HEK293T (cell line): ENCODE measurements around the gene CRADD.
A peak's percentile ranks its signal among the peaks of the same experiment; 100 is the strongest.
"Not testable (repeated sequence)": the region's sequence is repeated elsewhere in the genome, so short reads cannot be mapped to it uniquely, and the experiment has no call there.

ENCODE experiments used
- CTCF ChIA-PET: fragments of 350-600 bp; formaldehyde crosslinking; extraction: SDS; loops from one replicate; lab custom pipeline; 2021; ENCODE audit warnings: antibody characterized with exemption, inconsistent platforms; lab: Yijun Ruan, JAX
- POLR2A ChIA-PET: fragments of 350-600 bp; formaldehyde crosslinking; extraction: SDS; loops from one replicate; lab custom pipeline; 2020; ENCODE audit warnings: antibody characterized with exemption, inconsistent platforms; lab: Yijun Ruan, JAX
- DNase-seq: peaks from one replicate; pipeline ENCODE4 v3.0.0; 2012; ENCODE audit warnings: mixed read lengths; ENCODE audit errors: extremely low spot score
- ARNT ChIP-seq: fragments of 450-650 bp; IDR thresholded peaks from 2 replicates; pipeline ENCODE4 v1.6.1; 2017; ENCODE audit warnings: mild to moderate bottlenecking
- BHLHE40 ChIP-seq: fragments of 450-650 bp; IDR thresholded peaks from 2 replicates; pipeline ENCODE4 v1.6.1; 2016; ENCODE audit warnings: mild to moderate bottlenecking, moderate library complexity, borderline replicate concordance
- CTBP1 ChIP-seq: fragments of 450-650 bp; IDR thresholded peaks from 2 replicates; pipeline ENCODE4 v1.6.1; 2016; ENCODE audit warnings: borderline replicate concordance
- ELF4 ChIP-seq: fragments of 450-650 bp; IDR thresholded peaks from 2 replicates; pipeline ENCODE4 v1.6.1; 2017; ENCODE audit warnings: antibody characterized with exemption
- FOXA1 ChIP-seq: fragments of 450-650 bp; IDR thresholded peaks from 2 replicates; pipeline ENCODE4 v1.6.1; 2016; ENCODE audit warnings: mild to moderate bottlenecking
- HDGF ChIP-seq: fragments of 450-650 bp; IDR thresholded peaks from 2 replicates; pipeline ENCODE4 v1.6.1; 2017; ENCODE audit warnings: antibody characterized with exemption, borderline replicate concordance
- L3MBTL2 ChIP-seq: fragments of 450-650 bp; conservative IDR thresholded peaks from 2 replicates; pipeline ENCODE4 v1.6.1; 2016; ENCODE audit warnings: mild to moderate bottlenecking
- LEF1 ChIP-seq: fragments of 450-650 bp; IDR thresholded peaks from 2 replicates; pipeline ENCODE4 v1.6.1; 2017; ENCODE audit warnings: mild to moderate bottlenecking, borderline replicate concordance
- NFRKB ChIP-seq: fragments of 450-650 bp; IDR thresholded peaks from 2 replicates; pipeline ENCODE4 v1.6.1; 2016; ENCODE audit warnings: mild to moderate bottlenecking, moderate library complexity
- SP1 ChIP-seq: fragments of 450-650 bp; IDR thresholded peaks from 2 replicates; pipeline ENCODE4 v1.6.1; 2017
- SUZ12 ChIP-seq: fragments of 450-650 bp; IDR thresholded peaks from 2 replicates; pipeline ENCODE4 v1.6.1; 2016; ENCODE audit warnings: mild to moderate bottlenecking
- TARDBP ChIP-seq: fragments of 450-650 bp; IDR thresholded peaks from 2 replicates; pipeline ENCODE4 v1.6.1; 2016
- ZNF384 ChIP-seq: fragments of 450-650 bp; IDR thresholded peaks from 2 replicates; pipeline ENCODE4 v1.6.1; 2016
- TF ChIP-seq, protein P1 (sequence below): fragments of 450-650 bp; IDR thresholded peaks from 2 replicates; pipeline ENCODE4 v1.6.1; 2016

Gene CRADD

DNA sequence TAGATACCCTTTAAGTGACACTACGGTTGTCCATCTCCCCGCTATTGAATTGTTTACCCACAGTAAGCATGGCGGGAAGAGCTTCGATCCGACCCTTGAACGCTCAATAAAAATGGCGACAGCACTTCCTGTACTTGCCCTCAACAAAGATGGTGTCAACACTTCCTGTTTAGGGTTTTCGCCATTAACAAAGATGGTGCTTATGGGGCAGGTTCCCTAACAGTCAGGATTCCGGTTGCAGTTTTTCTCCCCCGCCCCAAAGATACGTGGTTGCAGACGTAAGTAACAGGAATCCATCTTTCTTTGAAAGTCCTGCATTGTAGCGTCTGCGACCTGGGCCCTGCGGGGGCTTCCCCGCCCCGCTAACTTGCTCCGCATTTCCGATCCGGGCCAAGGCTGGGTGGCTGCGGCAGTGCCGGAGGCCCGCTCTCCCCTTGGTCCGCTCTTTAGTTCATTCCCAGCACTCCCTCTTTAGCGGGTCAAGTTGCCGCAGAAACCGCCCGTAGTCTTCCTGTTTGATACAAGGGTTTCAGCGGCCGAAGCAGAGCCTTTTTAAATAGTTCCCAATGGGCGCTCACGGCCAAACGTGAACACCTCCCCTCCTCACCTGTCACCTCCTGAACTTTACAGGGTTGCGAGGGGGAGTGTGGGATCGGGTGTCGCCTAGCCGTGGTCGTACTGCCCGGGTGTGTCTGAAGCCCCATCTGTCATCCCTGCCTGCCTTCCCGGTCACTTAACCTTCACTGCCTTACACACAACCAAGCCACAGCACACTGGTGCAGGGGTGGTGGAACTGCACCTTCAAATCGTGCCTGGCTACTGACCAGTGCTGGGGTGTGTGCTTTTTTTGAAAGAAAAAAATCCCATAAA lies at the start of gene CRADD:
Gene CRADD, plus strand, starts transcription at position 181 of the 870 bp plus-strand sequence.
- peak; percentile 75 for DNase-seq
- CTCF ChIA-PET: no interaction called here
- TF ChIP-seq NFRKB: peak; percentile 92
- TF ChIP-seq ELF4: peak; percentile 95
- no peak for TF ChIP-seq ZNF384
- no peak for TF ChIP-seq FOXA1
- peak; percentile 72 for TF ChIP-seq L3MBTL2
- TF ChIP-seq, protein P1, sequence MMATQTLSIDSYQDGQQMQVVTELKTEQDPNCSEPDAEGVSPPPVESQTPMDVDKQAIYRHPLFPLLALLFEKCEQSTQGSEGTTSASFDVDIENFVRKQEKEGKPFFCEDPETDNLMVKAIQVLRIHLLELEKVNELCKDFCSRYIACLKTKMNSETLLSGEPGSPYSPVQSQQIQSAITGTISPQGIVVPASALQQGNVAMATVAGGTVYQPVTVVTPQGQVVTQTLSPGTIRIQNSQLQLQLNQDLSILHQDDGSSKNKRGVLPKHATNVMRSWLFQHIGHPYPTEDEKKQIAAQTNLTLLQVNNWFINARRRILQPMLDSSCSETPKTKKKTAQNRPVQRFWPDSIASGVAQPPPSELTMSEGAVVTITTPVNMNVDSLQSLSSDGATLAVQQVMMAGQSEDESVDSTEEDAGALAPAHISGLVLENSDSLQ: peak; percentile 18; the same call in 1 of the 2 replicates
- no peak for TF ChIP-seq LEF1
- POLR2A ChIA-PET: interaction anchor here (0.6 to 1.2 kb wide), 13 partner anchors 10 to 451 kb away, joined by 3 to 7 read pairs (median 3); no protein-coding TSS in a partner anchor

DNA sequence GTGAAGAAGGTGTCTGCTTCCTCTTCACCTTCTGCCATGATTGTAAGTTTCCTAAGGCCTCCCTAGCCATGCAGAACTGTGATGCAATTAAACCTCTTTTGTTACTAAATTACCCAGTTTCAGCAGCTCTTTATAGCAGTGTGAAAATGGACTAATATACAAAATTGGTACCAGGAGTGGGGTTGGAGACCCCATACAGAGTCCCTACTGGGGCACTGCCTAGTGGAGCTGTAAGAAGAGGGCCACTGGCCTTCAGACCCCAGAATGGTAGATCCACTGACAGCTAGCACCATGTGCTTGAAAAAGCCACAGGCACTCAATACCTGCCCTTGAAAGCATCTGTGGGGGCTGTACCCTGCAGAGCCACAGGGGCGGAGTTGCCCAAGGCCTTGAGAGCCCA lies 44.8 kb upstream of the CRADD start:
- ChIA-PET CTCF (no interaction called here), POLR2A (no interaction called here)
- TF ChIP-seq SP1 (no peak), ZNF384 (no peak)
- no peak for DNase-seq

GRCh38 chr12:93634416-93634815 lies 42.8 kb upstream of the CRADD start:
- TF ChIP-seq SUZ12 (no peak), NFRKB (no peak)
- POLR2A ChIA-PET: no interaction called here
- CTCF ChIA-PET: no interaction called here
- no peak for DNase-seq

DNA sequence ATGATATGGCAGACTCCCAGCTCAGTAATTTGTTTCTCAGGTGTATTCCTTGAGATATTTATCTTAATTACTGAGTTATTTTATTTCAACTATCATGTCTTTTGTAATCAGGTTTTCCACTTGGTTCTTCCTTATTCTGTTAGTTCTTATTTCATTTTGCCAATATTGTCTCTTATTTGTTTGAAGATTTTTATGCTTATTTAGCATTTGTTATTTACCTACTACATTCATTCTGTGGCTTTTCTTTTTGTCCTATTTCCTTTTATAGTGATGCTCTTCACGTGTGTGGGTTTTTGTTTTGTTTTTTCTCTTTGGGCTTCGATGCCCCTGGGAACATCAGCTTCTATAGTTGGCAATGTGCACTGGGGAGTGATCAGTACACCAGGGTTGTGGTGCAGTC lies 40.5 kb upstream of the CRADD start:
- ChIA-PET POLR2A (no interaction called here), CTCF (no interaction called here)
- no peak for TF ChIP-seq HDGF
- TF ChIP-seq TARDBP: no peak
- no peak for TF ChIP-seq ZNF384
- TF ChIP-seq L3MBTL2: no peak
- TF ChIP-seq SUZ12: no peak
- TF ChIP-seq CTBP1: no peak
- no peak for TF ChIP-seq LEF1
- no peak for TF ChIP-seq ELF4

GRCh38 chr12:93638095-93638494 lies 39.1 kb upstream of the CRADD start:
- ChIA-PET CTCF (no interaction called here), POLR2A (no interaction called here)
- no peak for TF ChIP-seq ELF4
- TF ChIP-seq LEF1: no peak
- no peak for TF ChIP-seq SUZ12
- no peak for DNase-seq

More for the DNA sequence above, 40.5 kb upstream of the CRADD start:
- no peak for DNase-seq

DNA sequence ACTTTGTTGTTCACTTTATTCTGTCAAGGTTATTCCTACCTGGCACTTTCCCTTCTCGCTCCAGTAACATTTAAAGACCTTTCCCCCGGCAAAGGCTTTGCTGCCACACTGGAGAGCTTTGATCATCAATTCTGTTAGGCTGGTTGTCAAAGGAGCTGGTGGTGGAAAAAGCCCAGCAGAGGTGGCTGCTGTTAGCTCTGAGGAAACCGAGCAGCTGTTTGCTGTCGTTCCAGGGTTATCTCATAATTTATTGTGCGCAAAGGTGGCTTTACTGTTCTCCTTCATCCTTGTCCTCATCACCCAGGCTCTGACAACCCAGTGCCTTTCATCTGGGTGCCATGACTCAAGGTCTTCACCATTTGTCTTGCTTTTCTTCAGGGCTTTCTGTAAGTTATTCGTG lies 38.2 kb upstream of the CRADD start:
- CTCF ChIA-PET: no interaction called here

DNA sequence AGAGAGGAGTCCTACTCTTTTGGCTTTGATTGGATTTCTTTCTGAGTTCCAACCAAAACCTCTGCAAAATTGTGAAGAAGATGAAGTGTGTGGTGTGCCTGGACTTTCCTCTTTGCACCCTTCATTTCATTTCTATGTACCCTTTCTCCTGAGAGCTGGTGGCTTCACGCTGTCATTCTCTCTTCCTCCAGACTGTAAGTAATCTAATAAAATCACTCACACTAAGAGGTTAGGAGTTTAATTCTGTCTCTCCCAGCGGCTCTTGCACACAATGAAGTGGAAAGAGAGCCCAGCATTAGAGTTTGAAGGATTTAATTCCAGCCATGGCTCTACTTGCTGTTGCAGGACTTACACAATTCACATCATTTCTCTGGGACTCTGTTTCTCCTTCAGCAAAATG lies 37.8 kb upstream of the CRADD start:
- DNase-seq: no peak
- POLR2A ChIA-PET: no interaction called here
- TF ChIP-seq BHLHE40 (no peak), LEF1 (no peak)
- CTCF ChIA-PET: no interaction called here

More for the DNA sequence above, 38.2 kb upstream of the CRADD start:
- DNase-seq: no peak
- POLR2A ChIA-PET: no interaction called here
- TF ChIP-seq BHLHE40 (no peak), FOXA1 (no peak)

DNA sequence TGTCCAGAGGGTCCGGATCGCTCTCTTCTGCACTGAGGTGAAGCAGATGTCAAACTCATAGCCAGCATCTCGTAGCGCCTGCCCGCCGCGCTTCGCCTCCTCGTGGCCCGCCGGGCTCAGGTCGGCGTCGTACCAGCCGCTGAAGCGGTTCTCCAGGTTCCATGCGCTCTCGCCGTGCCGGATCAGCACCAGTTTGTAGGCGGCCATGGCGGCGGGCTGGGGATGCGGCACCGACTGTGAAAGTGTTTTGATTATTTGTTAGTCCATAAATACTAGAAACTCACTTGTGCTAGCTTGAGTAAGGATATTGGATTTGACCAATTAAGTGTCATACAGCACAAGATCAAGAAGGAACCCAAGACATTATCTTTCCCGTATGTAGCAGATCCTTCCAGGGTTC lies 35.8 kb upstream of the CRADD start:
- POLR2A ChIA-PET, CTCF ChIA-PET, DNase-seq: not testable (repeated sequence)

DNA sequence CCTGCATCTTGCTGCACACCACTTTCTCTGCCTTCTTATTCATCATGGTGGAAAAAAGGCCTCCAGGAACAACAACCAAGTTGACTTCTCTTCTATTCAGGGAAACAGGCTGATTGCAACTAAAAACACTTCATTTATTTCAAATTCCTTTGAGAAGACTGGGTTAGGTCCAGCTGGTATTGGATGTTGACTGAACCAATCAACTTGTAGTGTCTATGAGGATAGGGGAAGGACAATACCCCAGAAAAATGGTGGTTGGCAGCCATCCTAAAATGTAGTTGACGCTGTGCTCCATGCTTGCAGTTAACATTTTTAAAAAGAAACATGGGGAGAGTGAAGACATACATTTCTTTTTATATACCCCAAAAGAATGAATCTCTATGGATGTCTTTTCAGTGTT lies 34.4 kb upstream of the CRADD start:
- no peak for DNase-seq
- TF ChIP-seq L3MBTL2 (no peak), FOXA1 (no peak), BHLHE40 (no peak), ARNT (no peak), ZNF384 (no peak), TARDBP (no peak), CTBP1 (no peak)
- TF ChIP-seq, protein P1: no peak
- POLR2A ChIA-PET: no interaction called here
- CTCF ChIA-PET: no interaction called here
